Stomach (tissue), 9 donors: Measurements from ENCODE around the gene ME3. TPM values are rescaled to one million over a fixed set of nuclear protein-coding genes. Genes with fewer than 3 reads are reported as not detected.

Experiments
- DNase-seq, 2 donors: peaks; one replicate each; pipeline versions ENCODE4 v3.0.0 to v3.0.0-alpha.2; 2013 to 2019
- H3K27ac ChIP-seq, 5 donors: fragments of 200-600 bp in 4 of 5; sonication (generic) in 4 of 5; one replicate each; pipeline ENCODE4 v1.5.1; 2013 to 2019; ENCODE audit warnings: mild to moderate bottlenecking in 1 of 5, moderate library complexity in 1 of 5
- H3K27me3 ChIP-seq, 3 donors: fragments of 200-600 bp; sonication (generic); one replicate each; pipeline ENCODE4 v1.5.1; 2017 to 2019; ENCODE audit warnings: mixed run types in 1 of 3
- H3K36me3 ChIP-seq, 4 donors: fragments of 200-600 bp; sonication (generic); 1 replicate in 3 of 4; 2 replicates in 1 of 4; pipeline ENCODE4 v1.5.1; 2016 to 2019
- H3K4me1 ChIP-seq, 4 donors: fragments of 200-600 bp; sonication (generic); one replicate each; pipeline ENCODE4 v1.5.1; 2016 to 2019
- H3K4me3 ChIP-seq, 4 donors: fragments of 200-600 bp; sonication (generic) in 3 of 4; one replicate each; pipeline ENCODE4 v1.5.1; 2016 to 2019; ENCODE audit warnings: mild to moderate bottlenecking in 1 of 4
- H3K9me3 ChIP-seq, 4 donors: fragments of 200-600 bp; sonication (generic); one replicate each; pipeline ENCODE4 v1.5.1; 2016 to 2019
- CTCF ChIP-seq, 7 experiments: fragments of 450-650 bp in 4 of 7; fragments of 200-600 bp in 3 of 7; sonication (generic) in 3 of 7; IDR thresholded peaks; one replicate each; pipeline ENCODE4 v1.5.1; 2016 to 2019; ENCODE audit warnings: antibody characterized with exemption in 7 of 7, control low read depth in 2 of 7, mild to moderate bottlenecking in 1 of 7
- EP300 ChIP-seq: sonication (generic); formaldehyde crosslinking; IDR thresholded peaks from one replicate; pipeline ENCODE4 v1.6.1; 2017; ENCODE audit warnings: antibody characterized with exemption
- POLR2A ChIP-seq, 4 donors: fragments of 450-650 bp; IDR thresholded peaks; one replicate each; pipeline ENCODE4 v1.6.1; 2016; ENCODE audit warnings: antibody characterized with exemption in 4 of 4, control low read depth in 2 of 4, mild to moderate bottlenecking in 1 of 4, moderate library complexity in 1 of 4
- POLR2AphosphoS5 ChIP-seq, 3 donors: sonication (generic); formaldehyde crosslinking; IDR thresholded peaks; one replicate each; pipeline ENCODE4 v1.6.1; 2016; ENCODE audit warnings: antibody characterized with exemption in 3 of 3
- WGBS, 5 donors: extraction: QIAGEN DNeasy Blood & Tissue Kit in 3 of 5; methylation state at CpG; one replicate each; pipeline versions ENCODE4 v1.1.5 to v1.1.7; 2013 to 2018; 5-methylcytosine and 5-hydroxymethylcytosine counted together
- intact Hi-C: fragments of 100-400 bp; cut with DNase I; formaldehyde crosslinking; loops from one replicate; pipeline ENCODE4 v1.15.1; 2023; ENCODE audit warnings: low total_unique reads
- polyA plus RNA-seq, 3 donors: library from polyadenylated mRNA; stranded (reverse); fragments of 200-250 nt; gene quantifications; one replicate each; pipeline ENCODE4 v1.2.3, GENCODE V29; 2013
- total RNA-seq, 5 donors: library from RNA; depleted of rRNA; stranded (reverse); fragments of >200 nt; gene quantifications; one replicate each; pipeline versions ENCODE4 v1.1.0 to v1.2.3, GENCODE V29; 2014 to 2016
- donor health status: healthy with polysubstance abuse.
- donor health status: Bipolar disorder and iron deficiency.
- donor health status: healthy.

ME3 gene
- total and polyA plus RNA-seq, 8 donors: 11.2 to 82.1 (median 51.1) TPM

DNA sequence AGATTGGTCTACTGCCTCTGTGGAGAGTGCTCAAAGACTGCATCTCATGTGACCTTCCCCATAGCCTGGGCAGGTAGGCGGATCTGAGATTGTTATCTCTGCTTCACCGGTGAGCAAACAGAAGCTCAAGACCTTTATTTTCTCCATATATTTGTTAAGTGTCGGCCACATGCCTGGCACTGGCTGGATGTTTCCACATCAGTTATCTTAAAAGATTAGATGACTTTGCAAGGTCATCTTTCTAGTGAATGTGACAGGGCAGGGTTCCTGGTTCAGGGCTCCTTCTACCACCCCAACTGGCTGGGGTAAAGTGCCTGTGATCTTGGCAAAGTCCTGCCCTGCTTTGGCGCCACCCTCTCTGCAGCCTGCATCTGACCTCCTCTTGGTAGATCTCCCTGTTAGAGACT, 172.7 kb downstream of the ME3 start:
- intact Hi-C loops: no loop called here
- TF ChIP-seq EP300 (no peak), CTCF (IDR thresholded peaks at IDR 0.05) (no peak), POLR2AphosphoS5 (IDR thresholded peaks at IDR 0.05) (peak in 2 of 3 donors; percentile 62 to 78), POLR2A (IDR thresholded peaks at IDR 0.05) (no peak)
- peaks cover 0 to 10% (median 0%) of the 10 kb centered on the region in 4 donors for H3K36me3 ChIP-seq
- peak; percentile 50 to 84 for DNase-seq
- no peaks in the 10 kb centered on the region for H3K27me3 ChIP-seq
- no peak overlapping the region for H3K4me3 ChIP-seq
- H3K9me3 ChIP-seq: no peaks in the 10 kb centered on the region
- 26 to 51% (median 41%) methylated on average over 4 of the region's 4 CpGs for WGBS, 5 donors
- H3K4me1 ChIP-seq: peaks cover 4 to 22% (median 12%) of the 10 kb centered on the region in 4 donors
- H3K27ac ChIP-seq: peak overlapping the region in 3 of 5 donors; percentile 32 to 77 (median 66)

DNA sequence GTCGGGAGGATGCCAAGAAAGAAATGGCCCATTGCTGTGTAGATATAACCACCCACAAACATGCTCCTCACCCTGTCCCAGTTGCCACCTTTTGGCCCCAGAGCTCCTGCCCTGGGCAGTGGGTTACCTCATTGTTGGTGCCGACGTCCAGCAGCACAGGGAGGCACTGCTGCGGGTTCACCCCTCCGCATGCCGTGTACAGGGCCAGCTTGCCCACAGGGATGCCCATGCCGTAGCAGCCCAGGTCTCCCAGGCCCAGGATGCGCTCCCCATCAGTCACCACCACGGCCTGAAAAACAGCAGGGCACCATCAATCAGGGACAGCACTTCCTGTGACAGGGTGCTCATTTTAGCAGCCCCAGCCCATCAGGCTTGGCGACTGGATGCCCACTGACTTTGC, 174.6 kb downstream of the ME3 start:
- H3K4me3 ChIP-seq: no peak overlapping the region
- intact Hi-C loops: no loop called here
- H3K27ac ChIP-seq: no peak overlapping the region
- WGBS, 5 donors: 84 to 95% (median 93%) methylated on average over 7 to 10 of the region's 10 CpGs
- H3K9me3 ChIP-seq: no peaks in the 10 kb centered on the region
- peaks cover 4 to 22% (median 12%) of the 10 kb centered on the region in 4 donors for H3K4me1 ChIP-seq
- no peak for TF ChIP-seq EP300
- TF ChIP-seq POLR2AphosphoS5 (IDR thresholded peaks at IDR 0.05): no peak
- TF ChIP-seq POLR2A (IDR thresholded peaks at IDR 0.05): no peak
- no peaks in the 10 kb centered on the region for H3K27me3 ChIP-seq
- no peak for DNase-seq
- peaks cover 0 to 10% (median 0%) of the 10 kb centered on the region in 4 donors for H3K36me3 ChIP-seq

DNA sequence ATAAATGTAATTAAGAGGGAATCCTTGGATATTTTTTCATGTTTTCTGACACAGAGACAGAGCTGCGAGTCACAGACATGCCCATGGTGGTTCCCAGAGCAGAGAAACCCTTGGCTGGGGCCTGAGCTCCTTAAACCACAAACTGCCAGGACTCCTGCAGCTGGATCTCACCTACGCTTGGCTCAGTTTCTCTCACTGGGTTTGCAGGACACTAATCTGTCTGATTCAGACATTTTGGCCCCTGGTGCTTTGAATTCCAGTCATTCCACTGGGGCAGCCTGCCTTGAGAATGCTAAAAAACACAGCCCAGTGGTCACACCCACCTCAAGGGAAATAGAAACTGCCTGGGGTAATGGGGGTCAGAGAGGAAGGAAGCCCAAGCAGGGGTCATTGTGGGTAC, 175.1 kb downstream of the ME3 start:
- intact Hi-C loops: no loop called here
- no peak for TF ChIP-seq POLR2A (IDR thresholded peaks at IDR 0.05)
- TF ChIP-seq POLR2AphosphoS5 (IDR thresholded peaks at IDR 0.05): no peak
- no peak for TF ChIP-seq EP300
- no peak for TF ChIP-seq CTCF (IDR thresholded peaks at IDR 0.05)
- WGBS, 5 donors: 88 to 100% (median 91%) methylated on average over 2 of the region's 2 CpGs
- DNase-seq: no peak
- H3K27ac ChIP-seq: no peak overlapping the region
- H3K4me3 ChIP-seq: no peak overlapping the region
- H3K36me3 ChIP-seq: peaks cover 0 to 10% (median 0%) of the 10 kb centered on the region in 4 donors
- H3K27me3 ChIP-seq: no peaks in the 10 kb centered on the region
- no peaks in the 10 kb centered on the region for H3K9me3 ChIP-seq
- H3K4me1 ChIP-seq: peaks cover 4 to 22% (median 12%) of the 10 kb centered on the region in 4 donors

DNA sequence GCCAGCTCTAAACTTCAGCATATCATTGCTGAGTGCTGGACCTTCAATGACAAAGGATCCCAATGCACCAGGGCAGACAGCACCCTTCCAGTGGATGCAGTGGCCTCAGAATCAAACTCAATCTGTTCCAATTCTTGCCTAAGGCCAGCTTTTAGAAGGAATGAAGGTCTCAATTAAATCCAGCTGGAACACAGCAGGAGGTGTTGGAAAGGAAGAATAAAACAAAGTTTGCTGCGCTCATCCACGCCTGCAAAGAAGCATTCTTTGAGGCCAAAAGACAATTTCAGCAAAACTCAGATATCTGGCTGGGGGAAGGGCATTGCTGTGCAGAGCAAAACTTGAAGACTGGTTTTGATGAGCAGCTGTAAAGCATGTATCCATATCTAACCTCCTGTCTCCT, 177.1 kb downstream of the ME3 start:
- WGBS, 5 donors: 81 to 94% (median 82%) methylated on average over 2 of the region's 2 CpGs
- Histone ChIP-seq H3K36me3 (peaks cover 0 to 10% (median 0%) of the 10 kb centered on the region in 4 donors), H3K27me3 (no peaks in the 10 kb centered on the region), H3K4me1 (peaks cover 4 to 16% (median 5%) of the 10 kb centered on the region in 4 donors), H3K27ac (no peak overlapping the region), H3K9me3 (no peaks in the 10 kb centered on the region), H3K4me3 (no peak overlapping the region)
- intact Hi-C loops: no loop called here
- TF ChIP-seq POLR2AphosphoS5 (IDR thresholded peaks at IDR 0.05): no peak
- no peak for TF ChIP-seq POLR2A (IDR thresholded peaks at IDR 0.05)
- no peak for TF ChIP-seq EP300
- TF ChIP-seq CTCF (IDR thresholded peaks at IDR 0.05): no peak
- no peak for DNase-seq

DNA sequence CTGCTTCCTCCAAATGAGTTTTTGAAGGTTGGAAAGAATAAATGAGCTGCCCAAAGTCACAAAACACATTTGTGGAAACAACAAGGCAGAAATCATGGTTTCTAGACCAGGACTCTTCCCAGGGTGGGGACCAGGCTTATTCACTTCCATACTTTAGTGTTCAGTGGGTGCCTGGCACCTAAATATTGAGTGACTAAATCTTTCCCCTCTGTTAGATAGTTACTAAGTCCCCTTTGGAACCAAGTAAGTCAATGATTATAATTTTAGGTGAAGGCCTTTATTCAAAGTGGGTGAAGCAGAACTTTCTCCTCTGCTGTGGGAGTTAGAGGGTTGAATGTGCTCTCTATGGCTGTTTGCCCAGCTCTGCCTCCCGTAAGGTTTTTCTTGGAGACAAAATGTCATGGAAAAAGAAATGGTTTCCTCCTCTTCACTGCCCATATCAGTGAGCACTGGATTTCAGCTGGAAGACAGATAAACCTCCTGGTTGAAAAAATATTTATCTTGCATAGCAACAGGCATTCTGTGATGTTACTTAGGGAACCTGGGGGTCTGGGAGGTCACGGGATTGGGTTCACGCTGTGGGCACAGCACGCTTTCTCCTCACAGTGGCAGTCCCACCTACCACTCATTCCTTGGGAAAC, 179.9 kb downstream of the ME3 start:
- Histone ChIP-seq H3K27ac (no peak overlapping the region), H3K9me3 (no peaks in the 10 kb centered on the region), H3K4me3 (no peak overlapping the region), H3K27me3 (no peaks in the 10 kb centered on the region), H3K36me3 (peaks cover 0 to 10% (median 2%) of the 10 kb centered on the region in 4 donors), H3K4me1 (peaks cover 0 to 3% (median 0%) of the 10 kb centered on the region in 4 donors)
- TF ChIP-seq CTCF (IDR thresholded peaks at IDR 0.05): no peak
- no peak for TF ChIP-seq POLR2AphosphoS5 (IDR thresholded peaks at IDR 0.05)
- TF ChIP-seq EP300: no peak
- no peak for TF ChIP-seq POLR2A (IDR thresholded peaks at IDR 0.05)
- intact Hi-C loops: no loop called here
- WGBS, 5 donors: 68 to 79% (median 77%) methylated on average over 4 of the region's 4 CpGs
- peak in 1 of 2 donors; percentile 40 for DNase-seq
